Measurements from ENCODE around the gene SPEF1. TPM values are rescaled to one million over a fixed set of nuclear protein-coding genes. Genes with fewer than 3 reads are reported as not detected.

Gene SPEF1
- total RNA-seq, 1 donor from 2014 or later: 0.22 TPM

- Mint-ChIP-seq H3K4me1 (ENCODE audit: low read depth, unreplicated experiment) (peaks cover 6% of the 10 kb centered on the region), H3K4me3 (ENCODE audit: unreplicated experiment) (no peak overlapping the region), H3K9me3 (ENCODE audit: unreplicated experiment) (peaks cover 4% of the 10 kb centered on the region), H3K27ac (ENCODE audit: unreplicated experiment) (no peak overlapping the region), H3K36me3 (ENCODE audit: unreplicated experiment) (no peaks in the 10 kb centered on the region), H3K27me3 (ENCODE audit: unreplicated experiment) (peaks cover 6% of the 10 kb centered on the region)
- no peak for DNase-seq
- TF ChIP-seq, protein P1, sequence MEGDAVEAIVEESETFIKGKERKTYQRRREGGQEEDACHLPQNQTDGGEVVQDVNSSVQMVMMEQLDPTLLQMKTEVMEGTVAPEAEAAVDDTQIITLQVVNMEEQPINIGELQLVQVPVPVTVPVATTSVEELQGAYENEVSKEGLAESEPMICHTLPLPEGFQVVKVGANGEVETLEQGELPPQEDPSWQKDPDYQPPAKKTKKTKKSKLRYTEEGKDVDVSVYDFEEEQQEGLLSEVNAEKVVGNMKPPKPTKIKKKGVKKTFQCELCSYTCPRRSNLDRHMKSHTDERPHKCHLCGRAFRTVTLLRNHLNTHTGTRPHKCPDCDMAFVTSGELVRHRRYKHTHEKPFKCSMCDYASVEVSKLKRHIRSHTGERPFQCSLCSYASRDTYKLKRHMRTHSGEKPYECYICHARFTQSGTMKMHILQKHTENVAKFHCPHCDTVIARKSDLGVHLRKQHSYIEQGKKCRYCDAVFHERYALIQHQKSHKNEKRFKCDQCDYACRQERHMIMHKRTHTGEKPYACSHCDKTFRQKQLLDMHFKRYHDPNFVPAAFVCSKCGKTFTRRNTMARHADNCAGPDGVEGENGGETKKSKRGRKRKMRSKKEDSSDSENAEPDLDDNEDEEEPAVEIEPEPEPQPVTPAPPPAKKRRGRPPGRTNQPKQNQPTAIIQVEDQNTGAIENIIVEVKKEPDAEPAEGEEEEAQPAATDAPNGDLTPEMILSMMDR (IDR thresholded peaks at IDR 0.05; ENCODE audit: partially characterized antibody, unreplicated experiment): no peak
Measured at GRCh38 chr20:3771552-3772058, 9.6 kb downstream of the SPEF1 start.

- peak; percentile 92 for DNase-seq
- TF ChIP-seq, protein P1 (IDR thresholded peaks at IDR 0.05; ENCODE audit: partially characterized antibody, unreplicated experiment): peak; percentile 54
- peaks cover 24% of the 10 kb centered on the region for H3K4me1 Mint-ChIP-seq (ENCODE audit: low read depth, unreplicated experiment)
- peak overlapping the region; percentile 95 for H3K27ac Mint-ChIP-seq (ENCODE audit: unreplicated experiment)
- H3K4me3 Mint-ChIP-seq (ENCODE audit: unreplicated experiment): peak overlapping the region; percentile 88
- H3K27me3 Mint-ChIP-seq (ENCODE audit: unreplicated experiment): peaks cover 2% of the 10 kb centered on the region
- H3K36me3 Mint-ChIP-seq (ENCODE audit: unreplicated experiment): no peaks in the 10 kb centered on the region
- peaks cover 4% of the 10 kb centered on the region for H3K9me3 Mint-ChIP-seq (ENCODE audit: unreplicated experiment)
Measured at GRCh38 chr20:3768342-3769130, 12.7 kb downstream of the SPEF1 start.

DNA sequence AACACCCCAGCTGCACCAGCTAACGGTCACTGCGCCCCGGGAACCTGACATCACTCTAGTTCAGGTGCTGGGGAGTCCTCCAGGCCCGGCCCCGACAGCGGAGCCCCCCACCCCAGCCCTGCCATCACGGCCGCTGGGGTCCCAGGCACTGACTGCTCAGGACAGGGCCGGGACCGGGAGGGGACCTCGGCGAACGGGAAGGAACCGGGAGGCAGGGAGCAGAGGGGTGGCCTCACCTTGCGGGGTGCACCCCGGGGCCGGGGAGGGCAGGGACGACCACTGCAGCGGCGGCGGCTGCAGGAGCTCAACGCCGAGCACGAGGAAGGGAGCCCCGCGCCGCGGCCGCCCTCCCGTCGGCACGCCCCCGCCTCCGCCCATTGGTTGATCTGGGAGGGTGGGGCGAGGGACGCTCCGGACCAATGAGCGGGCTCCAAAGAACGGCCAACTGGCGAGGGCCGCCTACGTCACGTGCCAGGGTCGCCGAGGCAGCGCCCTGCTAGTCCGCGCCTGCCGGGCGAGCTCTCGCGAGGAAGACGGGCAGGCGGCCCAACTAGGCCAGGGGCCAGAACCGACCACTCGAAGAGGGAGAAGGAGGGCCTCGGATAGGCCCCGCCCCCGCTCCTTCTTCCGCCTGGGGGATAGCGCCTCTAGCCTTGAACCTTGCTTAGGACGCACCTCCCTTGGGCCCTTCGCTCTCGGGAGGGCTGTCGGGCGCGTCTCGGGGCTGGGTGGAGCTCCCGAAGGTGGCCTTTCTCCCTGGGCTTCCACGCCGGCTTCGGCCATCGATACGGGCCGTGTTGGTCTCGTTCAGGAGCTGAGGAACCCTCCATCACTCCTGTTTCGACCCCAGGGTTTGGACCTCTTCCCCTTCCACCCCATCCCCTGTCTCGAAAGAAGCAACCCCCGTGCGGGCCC is 13.6 kb downstream of the SPEF1 start, which contains the start of gene ADISSP:
TSS of gene ADISSP (minus strand) at position 327 of the 915 bp plus-strand sequence. CDS start 7,653 bp downstream, outside the sequence.
- H3K4me1 Mint-ChIP-seq (ENCODE audit: low read depth, unreplicated experiment): peaks cover 25% of the 10 kb centered on the region
- no peaks in the 10 kb centered on the region for H3K36me3 Mint-ChIP-seq (ENCODE audit: unreplicated experiment)
- peaks cover 2% of the 10 kb centered on the region for H3K27me3 Mint-ChIP-seq (ENCODE audit: unreplicated experiment)
- H3K4me3 Mint-ChIP-seq (ENCODE audit: unreplicated experiment): peak within 1 kb of the TSS; percentile 88
- peak; percentile 99 for DNase-seq
- peak within 1 kb of the TSS; percentile 95 for H3K27ac Mint-ChIP-seq (ENCODE audit: unreplicated experiment)
- TF ChIP-seq, protein P1 (IDR thresholded peaks at IDR 0.05; ENCODE audit: partially characterized antibody, unreplicated experiment): no peak
- peaks cover 4% of the 10 kb centered on the region for H3K9me3 Mint-ChIP-seq (ENCODE audit: unreplicated experiment)

DNA sequence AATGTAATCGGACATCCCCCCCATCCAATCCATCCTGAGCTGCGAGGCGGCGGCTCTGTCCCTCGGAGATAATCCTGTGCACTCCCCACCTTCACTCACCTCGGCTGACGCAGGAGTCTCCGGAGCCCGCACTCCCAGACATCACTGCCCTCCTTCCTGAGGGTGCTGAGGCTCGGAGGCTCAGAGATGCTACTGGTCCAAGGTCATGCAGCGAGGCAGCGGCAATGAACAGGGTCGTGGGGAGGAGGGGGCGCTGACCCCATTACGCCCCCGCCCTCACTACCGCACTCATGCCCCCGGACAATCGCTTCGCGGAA is 14.2 kb downstream of the SPEF1 start:
- no peak overlapping the region for H3K27ac Mint-ChIP-seq (ENCODE audit: unreplicated experiment)

More for the DNA sequence above, 14.2 kb downstream of the SPEF1 start:
- DNase-seq: no peak
- TF ChIP-seq, protein P1 (IDR thresholded peaks at IDR 0.05; ENCODE audit: partially characterized antibody, unreplicated experiment): no peak
- H3K27me3 Mint-ChIP-seq (ENCODE audit: unreplicated experiment): peaks cover 2% of the 10 kb centered on the region
- H3K4me1 Mint-ChIP-seq (ENCODE audit: low read depth, unreplicated experiment): peaks cover 25% of the 10 kb centered on the region
- no peaks in the 10 kb centered on the region for H3K36me3 Mint-ChIP-seq (ENCODE audit: unreplicated experiment)
- peaks cover 4% of the 10 kb centered on the region for H3K9me3 Mint-ChIP-seq (ENCODE audit: unreplicated experiment)
- H3K4me3 Mint-ChIP-seq (ENCODE audit: unreplicated experiment): peak overlapping the region; percentile 88
